Measurements from ENCODE around the gene HGF. TPM values are rescaled to one million over a fixed set of nuclear protein-coding genes. Genes with fewer than 3 reads are reported as not detected.

HGF gene
- total and polyA plus RNA-seq, 2 donors (not counting 1 experiment from before 2014, with no cell fraction given) = 0.25 TPM; not detected in 1

- H3K4me1 ChIP-seq (ENCODE audit: control insufficient read depth in 2 of 2, insufficient read depth in 2 of 2, low read length in 2 of 2) = no peaks in the 10 kb centered on the region
- DNase-seq = no peak
- H3K27ac ChIP-seq (ENCODE audit: low read length in 2 of 2) = no peak overlapping the region
- TF ChIP-seq, protein P1, sequence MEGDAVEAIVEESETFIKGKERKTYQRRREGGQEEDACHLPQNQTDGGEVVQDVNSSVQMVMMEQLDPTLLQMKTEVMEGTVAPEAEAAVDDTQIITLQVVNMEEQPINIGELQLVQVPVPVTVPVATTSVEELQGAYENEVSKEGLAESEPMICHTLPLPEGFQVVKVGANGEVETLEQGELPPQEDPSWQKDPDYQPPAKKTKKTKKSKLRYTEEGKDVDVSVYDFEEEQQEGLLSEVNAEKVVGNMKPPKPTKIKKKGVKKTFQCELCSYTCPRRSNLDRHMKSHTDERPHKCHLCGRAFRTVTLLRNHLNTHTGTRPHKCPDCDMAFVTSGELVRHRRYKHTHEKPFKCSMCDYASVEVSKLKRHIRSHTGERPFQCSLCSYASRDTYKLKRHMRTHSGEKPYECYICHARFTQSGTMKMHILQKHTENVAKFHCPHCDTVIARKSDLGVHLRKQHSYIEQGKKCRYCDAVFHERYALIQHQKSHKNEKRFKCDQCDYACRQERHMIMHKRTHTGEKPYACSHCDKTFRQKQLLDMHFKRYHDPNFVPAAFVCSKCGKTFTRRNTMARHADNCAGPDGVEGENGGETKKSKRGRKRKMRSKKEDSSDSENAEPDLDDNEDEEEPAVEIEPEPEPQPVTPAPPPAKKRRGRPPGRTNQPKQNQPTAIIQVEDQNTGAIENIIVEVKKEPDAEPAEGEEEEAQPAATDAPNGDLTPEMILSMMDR (IDR thresholded peaks at IDR 0.05) = no peak
- no peak for TF ChIP-seq EZH2 (IDR thresholded peaks at IDR 0.05; ENCODE audit: borderline replicate concordance, insufficient read depth, low read depth, low read length, poor library complexity, severe bottlenecking)
- POLR2A ChIA-PET = no interaction called here
- no CpG with 5 or more reads among the region's 1 CpG for WGBS (ENCODE audit: insufficient coverage)
- Mint-ChIP-seq H3K4me1 (no peaks in the 10 kb centered on the region), H3K4me3 (no peak overlapping the region), H3K27ac (no peak overlapping the region), H3K9me3 (ENCODE audit: insufficient read depth) (no peaks in the 10 kb centered on the region), H3K27me3 (no peaks in the 10 kb centered on the region)
- no peak overlapping the region for H2AFZ ChIP-seq (ENCODE audit: insufficient read depth, low read depth, low read length, poor library complexity, severe bottlenecking)
- ATAC-seq (ENCODE audit: low read depth) = no peak
- H3K4me2 ChIP-seq (replicated peaks; ENCODE audit: low read depth, low read length, poor library complexity, severe bottlenecking) = no peak overlapping the region
- H3K9ac ChIP-seq (ENCODE audit: low read length) = no peak overlapping the region
- no peaks in the 10 kb centered on the region for H3K79me2 ChIP-seq (ENCODE audit: control insufficient read depth, insufficient read depth, low read length)
- CTCF ChIA-PET = no interaction called here
- no peaks in the 10 kb centered on the region for H4K20me1 ChIP-seq (ENCODE audit: control insufficient read depth, insufficient read depth, low read length, poor library complexity, severe bottlenecking)
- no peak overlapping the region for H3K4me3 ChIP-seq (ENCODE audit: control extremely low read depth in 1 of 5, extremely low read depth in 1 of 5, insufficient read depth in 1 of 5, low read depth in 2 of 5, low read length in 4 of 5)
- no peaks in the 10 kb centered on the region for H3K9me3 ChIP-seq (ENCODE audit: control extremely low read depth in 1 of 3, control insufficient read depth in 2 of 3, insufficient read depth in 1 of 3, low read length in 2 of 3)
- intact Hi-C loops (cut with micrococcal nuclease) = no loop called here
- no peaks in the 10 kb centered on the region for H3K36me3 ChIP-seq (replicated peaks in 1 of 2; ENCODE audit: control extremely low read depth in 1 of 2, control insufficient read depth in 1 of 2, extremely low read depth in 1 of 2, insufficient read depth in 2 of 2, low read length in 1 of 2)
- H3K27me3 ChIP-seq (replicated peaks in 1 of 4; ENCODE audit: control extremely low read depth in 1 of 4, control insufficient read depth in 3 of 4, insufficient read depth in 4 of 4, low read length in 3 of 4) = no peaks in the 10 kb centered on the region
Measured at GRCh38 chr7:81776161-81776560, 6.3 kb upstream of the HGF start.

DNA sequence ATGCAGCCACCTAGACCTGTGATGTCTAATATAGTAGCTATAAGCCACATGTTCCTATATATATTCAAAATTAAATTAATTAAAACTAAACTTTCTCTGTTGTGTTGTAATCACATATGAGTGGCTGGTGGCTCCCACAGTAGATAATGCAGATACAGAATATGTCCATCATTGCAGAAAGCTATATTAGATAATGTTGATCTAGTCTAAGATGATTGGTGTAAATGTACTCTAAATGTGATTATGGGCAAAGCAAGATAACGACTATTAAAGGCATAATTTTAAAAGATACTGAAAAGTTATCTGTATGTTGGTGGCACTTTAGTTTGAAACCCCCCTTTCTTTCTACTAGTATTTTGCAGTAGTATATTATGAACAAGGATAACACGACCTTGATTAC lies 5.7 kb upstream of the HGF start:
- H4K20me1 ChIP-seq (ENCODE audit: control insufficient read depth, insufficient read depth, low read length, poor library complexity, severe bottlenecking) = no peaks in the 10 kb centered on the region
- WGBS (ENCODE audit: insufficient coverage) = no CpG with 5 or more reads among the region's 2 CpGs
- ATAC-seq (ENCODE audit: low read depth) (no peak), DNase-seq (no peak)
- ChIA-PET CTCF (no interaction called here), POLR2A (no interaction called here)
- H3K36me3 ChIP-seq (replicated peaks in 1 of 2; ENCODE audit: control extremely low read depth in 1 of 2, control insufficient read depth in 1 of 2, extremely low read depth in 1 of 2, insufficient read depth in 2 of 2, low read length in 1 of 2) = no peaks in the 10 kb centered on the region
- no peaks in the 10 kb centered on the region for H3K4me1 Mint-ChIP-seq
- no peaks in the 10 kb centered on the region for H3K79me2 ChIP-seq (ENCODE audit: control insufficient read depth, insufficient read depth, low read length)
- H3K9me3 Mint-ChIP-seq (ENCODE audit: insufficient read depth) = no peaks in the 10 kb centered on the region
- no peak for TF ChIP-seq EZH2 (IDR thresholded peaks at IDR 0.05; ENCODE audit: borderline replicate concordance, insufficient read depth, low read depth, low read length, poor library complexity, severe bottlenecking)
- TF ChIP-seq, protein P1 (IDR thresholded peaks at IDR 0.05) = no peak
- no peaks in the 10 kb centered on the region for H3K27me3 ChIP-seq (replicated peaks in 1 of 4; ENCODE audit: control extremely low read depth in 1 of 4, control insufficient read depth in 3 of 4, insufficient read depth in 4 of 4, low read length in 3 of 4)
- H3K27me3 Mint-ChIP-seq = no peaks in the 10 kb centered on the region
- H3K9ac ChIP-seq (ENCODE audit: low read length) = no peak overlapping the region
- intact Hi-C loops (cut with micrococcal nuclease) = no loop called here
- no peaks in the 10 kb centered on the region for H3K4me1 ChIP-seq (ENCODE audit: control insufficient read depth in 2 of 2, insufficient read depth in 2 of 2, low read length in 2 of 2)
- H3K4me2 ChIP-seq (replicated peaks; ENCODE audit: low read depth, low read length, poor library complexity, severe bottlenecking) = no peak overlapping the region
- H3K9me3 ChIP-seq (ENCODE audit: control extremely low read depth in 1 of 3, control insufficient read depth in 2 of 3, insufficient read depth in 1 of 3, low read length in 2 of 3) = no peaks in the 10 kb centered on the region
- H3K27ac Mint-ChIP-seq = no peak overlapping the region
- H3K4me3 ChIP-seq (ENCODE audit: control extremely low read depth in 1 of 5, extremely low read depth in 1 of 5, insufficient read depth in 1 of 5, low read depth in 2 of 5, low read length in 4 of 5) = no peak overlapping the region
- H3K27ac ChIP-seq (ENCODE audit: low read length in 2 of 2) = no peak overlapping the region
- H3K4me3 Mint-ChIP-seq = no peak overlapping the region
- H2AFZ ChIP-seq (ENCODE audit: insufficient read depth, low read depth, low read length, poor library complexity, severe bottlenecking) = no peak overlapping the region

Data from B cell (primary cell).